Kidney epithelial cell (primary cell): ENCODE data around the gene TFAP2A. TPM values are rescaled to one million over a fixed set of nuclear protein-coding genes. Genes with fewer than 3 reads are reported as not detected.

Experiments used
- DNase-seq: peaks from one replicate; pipeline ENCODE4 v3.0.0-alpha.2; 2010; ENCODE audit warnings: low read depth
- H3K27me3 ChIP-seq: 2 replicates; pipeline ENCODE4 v1.6.0; 2011; ENCODE audit warnings: low read length; ENCODE audit not compliant: control insufficient read depth, insufficient read depth
- H3K36me3 ChIP-seq: 2 replicates; pipeline ENCODE4 v1.5.1; 2011; ENCODE audit warnings: low read length; ENCODE audit not compliant: control insufficient read depth, insufficient read depth
- H3K4me3 ChIP-seq: 2 replicates; pipeline ENCODE4 v1.5.1; 2011; ENCODE audit warnings: low read depth, mild to moderate bottlenecking, control low read depth, low read length
- total RNA-seq: library from RNA; depleted of rRNA; stranded (reverse); fragments of >200 nt; gene quantifications from 2 replicates; pipeline ENCODE4 v1.2.3, GENCODE V29; 2015
- TF ChIP-seq, protein P1 (sequence below): IDR thresholded peaks from 2 replicates; pipeline ENCODE4 v1.5.1; 2011; ENCODE audit warnings: mild to moderate bottlenecking, moderate library complexity, low read length, control low read depth, inconsistent platforms; ENCODE audit not compliant: insufficient read depth, poor library complexity, severe bottlenecking

Gene TFAP2A
- total RNA-seq, 1 donor from 2014 or later, result 11.2 TPM

DNA sequence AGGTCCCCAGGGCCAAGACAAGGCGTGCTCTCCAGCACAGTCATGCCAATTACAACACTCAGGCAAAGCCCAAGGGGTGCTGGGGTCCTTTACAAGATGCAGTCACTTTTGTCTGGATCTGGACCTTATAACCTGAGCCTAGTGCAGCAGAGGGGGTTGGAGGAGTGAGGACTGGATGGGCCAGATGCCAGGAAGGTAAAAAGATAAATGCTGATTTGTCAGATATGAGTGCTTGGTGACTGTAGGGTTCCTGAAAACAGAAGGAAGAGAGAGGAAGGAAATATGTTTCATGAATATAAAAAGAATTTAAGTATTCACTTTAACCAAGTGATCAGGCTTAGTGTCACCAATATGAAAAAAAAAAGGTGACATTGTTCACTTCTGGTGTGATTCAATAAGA lies 43.4 kb upstream of the TFAP2A start:
- Histone ChIP-seq H3K4me3 (no peak overlapping the region), H3K27me3 (no peaks in the 10 kb centered on the region), H3K36me3 (no peaks in the 10 kb centered on the region)
- TF ChIP-seq, protein P1, sequence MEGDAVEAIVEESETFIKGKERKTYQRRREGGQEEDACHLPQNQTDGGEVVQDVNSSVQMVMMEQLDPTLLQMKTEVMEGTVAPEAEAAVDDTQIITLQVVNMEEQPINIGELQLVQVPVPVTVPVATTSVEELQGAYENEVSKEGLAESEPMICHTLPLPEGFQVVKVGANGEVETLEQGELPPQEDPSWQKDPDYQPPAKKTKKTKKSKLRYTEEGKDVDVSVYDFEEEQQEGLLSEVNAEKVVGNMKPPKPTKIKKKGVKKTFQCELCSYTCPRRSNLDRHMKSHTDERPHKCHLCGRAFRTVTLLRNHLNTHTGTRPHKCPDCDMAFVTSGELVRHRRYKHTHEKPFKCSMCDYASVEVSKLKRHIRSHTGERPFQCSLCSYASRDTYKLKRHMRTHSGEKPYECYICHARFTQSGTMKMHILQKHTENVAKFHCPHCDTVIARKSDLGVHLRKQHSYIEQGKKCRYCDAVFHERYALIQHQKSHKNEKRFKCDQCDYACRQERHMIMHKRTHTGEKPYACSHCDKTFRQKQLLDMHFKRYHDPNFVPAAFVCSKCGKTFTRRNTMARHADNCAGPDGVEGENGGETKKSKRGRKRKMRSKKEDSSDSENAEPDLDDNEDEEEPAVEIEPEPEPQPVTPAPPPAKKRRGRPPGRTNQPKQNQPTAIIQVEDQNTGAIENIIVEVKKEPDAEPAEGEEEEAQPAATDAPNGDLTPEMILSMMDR, result no peak
- DNase-seq, result no peak

DNA sequence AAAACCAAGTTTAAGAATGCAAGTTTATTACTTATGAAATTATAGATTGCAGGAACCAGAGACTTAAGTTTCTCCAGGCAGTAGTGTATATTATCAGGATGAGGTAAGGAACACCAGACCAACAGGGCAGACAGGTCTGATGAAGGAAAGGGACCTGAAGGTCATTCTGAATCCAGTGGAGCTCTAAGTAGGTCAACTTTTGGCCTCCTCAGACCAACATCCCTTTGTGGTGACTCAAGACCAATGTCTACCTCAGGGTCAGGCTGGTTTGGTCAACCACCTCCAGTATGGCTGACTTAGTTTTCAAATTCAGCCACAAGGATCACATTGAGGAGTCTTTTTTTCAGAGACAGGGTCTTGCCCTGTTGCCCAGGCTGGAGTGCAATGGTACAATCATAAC lies 38.7 kb upstream of the TFAP2A start:
- no peak for DNase-seq
- Histone ChIP-seq H3K36me3 (no peaks in the 10 kb centered on the region), H3K4me3 (no peak overlapping the region), H3K27me3 (no peaks in the 10 kb centered on the region)
- TF ChIP-seq, protein P1, result no peak

DNA sequence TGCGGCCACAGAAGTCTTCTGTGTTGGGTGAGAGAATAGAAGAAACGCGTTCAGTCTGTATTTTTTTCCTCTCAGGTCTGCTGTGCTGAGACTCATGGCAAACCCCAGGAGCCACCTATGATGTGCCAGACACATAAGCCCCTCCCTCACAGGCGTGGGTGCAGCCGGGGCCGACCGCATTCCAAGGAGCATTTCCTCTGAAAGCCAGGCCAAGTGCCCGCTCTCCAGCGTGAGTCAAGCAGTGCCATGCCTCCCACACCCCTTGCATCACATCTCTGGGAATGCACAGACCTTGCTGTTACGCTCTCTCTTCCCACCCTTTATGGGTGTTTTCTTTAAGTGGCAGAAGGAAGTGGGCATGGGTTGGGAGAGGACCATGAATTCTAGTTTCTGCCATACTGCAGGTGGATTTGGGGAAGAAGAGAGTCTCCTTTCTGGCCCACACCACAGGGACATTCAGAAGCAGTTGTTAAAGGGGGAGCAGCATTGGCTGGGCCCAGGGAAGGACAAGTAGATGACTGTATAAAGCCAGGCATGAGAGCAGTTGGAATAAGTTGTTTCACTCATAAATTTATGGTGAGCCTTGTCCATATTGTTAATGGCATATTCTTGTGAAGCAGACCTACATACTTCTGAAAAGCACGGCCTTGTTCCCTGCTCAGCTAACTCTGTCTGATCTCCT lies 37.1 kb upstream of the TFAP2A start:
- DNase-seq, result peak; percentile 97
- TF ChIP-seq, protein P1, result no peak

DNA sequence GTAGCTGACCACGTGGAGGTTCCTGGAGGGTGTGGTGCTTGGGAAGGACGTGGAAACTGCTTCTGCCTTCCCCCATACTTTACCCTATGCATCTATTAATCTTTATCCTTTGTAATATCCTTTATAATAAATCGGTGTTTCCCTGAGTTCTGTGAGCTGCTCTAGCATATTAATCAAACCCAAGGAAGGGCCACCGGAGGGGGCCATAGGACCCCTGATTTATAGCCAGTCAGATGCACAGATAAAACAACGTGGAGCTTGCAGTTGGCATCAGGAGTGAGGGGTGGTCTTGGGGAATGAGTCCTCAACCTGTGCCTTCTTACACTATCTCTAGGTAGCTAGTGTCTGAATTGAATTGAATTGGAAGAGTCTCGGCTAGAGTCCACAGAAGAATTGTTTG lies 36.5 kb upstream of the TFAP2A start:
- H3K27me3 ChIP-seq, result no peaks in the 10 kb centered on the region
- no peaks in the 10 kb centered on the region for H3K36me3 ChIP-seq
- DNase-seq, result no peak
- TF ChIP-seq, protein P1, result no peak
- H3K4me3 ChIP-seq, result no peak overlapping the region

More for the DNA sequence above, 37.1 kb upstream of the TFAP2A start:
- H3K27me3 ChIP-seq, result no peaks in the 10 kb centered on the region
- no peaks in the 10 kb centered on the region for H3K36me3 ChIP-seq
- H3K4me3 ChIP-seq, result no peak overlapping the region

DNA sequence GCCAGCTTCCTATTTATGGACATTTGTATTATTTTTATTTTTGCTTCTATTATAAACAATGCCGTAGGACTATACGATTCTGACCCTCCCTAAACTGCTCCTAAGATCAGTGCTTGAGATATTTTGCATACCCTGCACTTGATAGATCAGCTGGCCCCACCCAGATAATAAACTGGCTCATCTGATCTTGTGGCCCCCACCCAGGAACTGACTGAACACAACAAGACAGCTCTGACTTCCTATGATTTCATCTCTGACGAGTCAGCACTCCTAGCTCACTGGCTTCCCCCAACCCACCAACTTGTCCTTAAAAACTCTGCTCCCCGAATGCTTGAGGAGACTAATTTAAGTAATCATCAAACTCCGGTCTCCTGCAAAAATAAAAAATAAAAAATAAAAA lies 34.9 kb upstream of the TFAP2A start:
- H3K36me3 ChIP-seq, result no peaks in the 10 kb centered on the region
- TF ChIP-seq, protein P1, result no peak
- no peak overlapping the region for H3K4me3 ChIP-seq
- DNase-seq, result no peak
- no peaks in the 10 kb centered on the region for H3K27me3 ChIP-seq

DNA sequence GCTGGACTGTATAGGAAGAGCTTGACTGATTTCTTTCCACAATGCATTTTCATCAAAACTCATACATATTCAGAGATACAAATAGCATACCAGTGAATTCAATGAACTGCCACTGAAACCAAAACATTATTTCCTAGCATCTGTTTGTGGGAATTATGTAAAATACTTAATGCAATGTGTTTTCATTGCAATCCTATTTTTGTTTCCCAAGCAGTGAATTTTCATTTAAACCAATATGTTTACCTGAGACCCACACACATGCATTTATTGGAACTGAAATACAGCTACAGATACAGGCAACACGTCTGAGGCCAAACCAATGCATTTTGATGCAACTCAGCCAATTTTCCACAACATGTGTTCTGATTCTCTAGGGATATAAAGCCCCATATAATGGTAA lies 33.2 kb upstream of the TFAP2A start:
- TF ChIP-seq, protein P1, result no peak
- no peak for DNase-seq
- no peaks in the 10 kb centered on the region for H3K36me3 ChIP-seq
- no peak overlapping the region for H3K4me3 ChIP-seq
- H3K27me3 ChIP-seq, result no peaks in the 10 kb centered on the region
